HEK293 (cell line): ENCODE results near the gene FLYWCH1.
A peak's percentile ranks its signal among the peaks of the same experiment; 100 is the strongest.

Experiments
- BCL11A ChIP-seq: fragments of 450-650 bp; formaldehyde crosslinking; IDR thresholded peaks from 2 replicates; pipeline ENCODE4 v1.5.1; 2016; ENCODE audit warnings: low read depth, missing biosample characterization, missing genetic modification characterization
- GLIS2 ChIP-seq: fragments of 450-650 bp; formaldehyde crosslinking; IDR thresholded peaks from 2 replicates; pipeline ENCODE4 v1.5.1; 2016; ENCODE audit warnings: missing biosample characterization, missing genetic modification characterization
- HOXC10 ChIP-seq: sonication (generic); formaldehyde crosslinking; IDR thresholded peaks from 2 replicates; pipeline ENCODE4 v1.8.1; 2023; ENCODE audit warnings: mild to moderate bottlenecking, missing genetic modification reagents
- KLF1 ChIP-seq: fragments of 450-650 bp; formaldehyde crosslinking; IDR thresholded peaks from 2 replicates; pipeline ENCODE4 v1.5.1; 2016; ENCODE audit warnings: missing biosample characterization, missing genetic modification characterization
- KLF10 ChIP-seq: fragments of 450-650 bp; IDR thresholded peaks from 2 replicates; pipeline ENCODE4 v1.5.1; 2018; ENCODE audit warnings: missing biosample characterization, mild to moderate bottlenecking, missing genetic modification characterization
- KLF16 ChIP-seq: fragments of 450-650 bp; formaldehyde crosslinking; IDR thresholded peaks from 2 replicates; pipeline ENCODE4 v1.5.1; 2017; ENCODE audit warnings: missing biosample characterization, missing genetic modification characterization
- WT1 ChIP-seq: fragments of 450-650 bp; formaldehyde crosslinking; IDR thresholded peaks from 2 replicates; pipeline ENCODE4 v1.5.1; 2016; ENCODE audit warnings: missing biosample characterization, missing genetic modification characterization
- ZBTB1 ChIP-seq: fragments of 450-650 bp; formaldehyde crosslinking; IDR thresholded peaks from 2 replicates; pipeline ENCODE4 v1.5.1; 2016; ENCODE audit warnings: missing biosample characterization, missing genetic modification characterization
- ZBTB48 ChIP-seq: fragments of 450-650 bp; formaldehyde crosslinking; IDR thresholded peaks from 2 replicates; pipeline ENCODE4 v1.5.1; 2016; ENCODE audit warnings: missing biosample characterization, missing genetic modification characterization
- ZEB2 ChIP-seq: fragments of 450-650 bp; formaldehyde crosslinking; IDR thresholded peaks from 2 replicates; pipeline ENCODE4 v1.5.1; 2016; ENCODE audit warnings: missing biosample characterization, missing genetic modification characterization
- ZIC2 ChIP-seq: fragments of 450-650 bp; formaldehyde crosslinking; IDR thresholded peaks from 2 replicates; pipeline ENCODE4 v1.5.1; 2016; ENCODE audit warnings: missing biosample characterization, missing genetic modification characterization
- ZNF10 ChIP-seq: fragments of 450-650 bp; formaldehyde crosslinking; IDR thresholded peaks from 2 replicates; pipeline ENCODE4 v1.5.1; 2017; ENCODE audit warnings: missing biosample characterization, missing genetic modification characterization
- ZNF184 ChIP-seq: fragments of 450-650 bp; IDR thresholded peaks from 2 replicates; pipeline ENCODE4 v1.5.1; 2018; ENCODE audit warnings: missing biosample characterization, mild to moderate bottlenecking, missing genetic modification characterization
- ZNF202 ChIP-seq: fragments of 450-650 bp; formaldehyde crosslinking; IDR thresholded peaks from 2 replicates; pipeline ENCODE4 v1.5.1; 2016; ENCODE audit warnings: missing biosample characterization, missing genetic modification characterization, borderline replicate concordance
- ZNF223 ChIP-seq: fragments of 450-650 bp; formaldehyde crosslinking; IDR thresholded peaks from 2 replicates; pipeline ENCODE4 v1.5.1; 2016; ENCODE audit warnings: missing biosample characterization, missing genetic modification characterization
- ZNF24 ChIP-seq: fragments of 450-650 bp; formaldehyde crosslinking; IDR thresholded peaks from 2 replicates; pipeline ENCODE4 v1.5.1; 2016; ENCODE audit warnings: missing biosample characterization, missing genetic modification characterization
- ZNF26 ChIP-seq: fragments of 450-650 bp; formaldehyde crosslinking; IDR thresholded peaks from 2 replicates; pipeline ENCODE4 v1.5.1; 2016; ENCODE audit warnings: missing biosample characterization, missing genetic modification characterization
- ZNF292 ChIP-seq: fragments of 450-650 bp; formaldehyde crosslinking; IDR thresholded peaks from 2 replicates; pipeline ENCODE4 v1.5.1; 2016; ENCODE audit warnings: low read depth, missing biosample characterization, missing genetic modification characterization, borderline replicate concordance
- ZNF394 ChIP-seq: fragments of 450-650 bp; formaldehyde crosslinking; IDR thresholded peaks from 2 replicates; pipeline ENCODE4 v1.5.1; 2016; ENCODE audit warnings: missing biosample characterization, missing genetic modification characterization, mild to moderate bottlenecking, moderate library complexity, borderline replicate concordance
- ZNF433 ChIP-seq: fragments of 450-650 bp; formaldehyde crosslinking; IDR thresholded peaks from 2 replicates; pipeline ENCODE4 v1.5.1; 2016; ENCODE audit warnings: missing biosample characterization, missing genetic modification characterization, low read depth
- ZNF473 ChIP-seq: fragments of 450-650 bp; formaldehyde crosslinking; IDR thresholded peaks from 2 replicates; pipeline ENCODE4 v1.5.1; 2017; ENCODE audit warnings: missing biosample characterization, missing genetic modification characterization
- ZNF548 ChIP-seq: fragments of 450-650 bp; formaldehyde crosslinking; IDR thresholded peaks from 2 replicates; pipeline ENCODE4 v1.5.1; 2016; ENCODE audit warnings: missing biosample characterization, missing genetic modification characterization
- ZNF600 ChIP-seq: fragments of 450-650 bp; formaldehyde crosslinking; IDR thresholded peaks from 2 replicates; pipeline ENCODE4 v1.5.1; 2016; ENCODE audit warnings: missing biosample characterization, missing genetic modification characterization
- ZNF621 ChIP-seq: fragments of 450-650 bp; formaldehyde crosslinking; IDR thresholded peaks from 2 replicates; pipeline ENCODE4 v1.5.1; 2017; ENCODE audit warnings: missing biosample characterization, missing genetic modification characterization
- ZNF624 ChIP-seq: fragments of 450-650 bp; formaldehyde crosslinking; IDR thresholded peaks from 2 replicates; pipeline ENCODE4 v1.5.1; 2017; ENCODE audit warnings: missing biosample characterization, missing genetic modification characterization
- ZNF645 ChIP-seq: fragments of 450-650 bp; formaldehyde crosslinking; IDR thresholded peaks from 2 replicates; pipeline ENCODE4; 2016; ENCODE audit warnings: missing biosample characterization, missing genetic modification characterization
- ZNF701 ChIP-seq: fragments of 450-650 bp; formaldehyde crosslinking; IDR thresholded peaks from 2 replicates; pipeline ENCODE4 v1.5.1; 2016; ENCODE audit warnings: missing biosample characterization, missing genetic modification characterization
- ZNF76 ChIP-seq: fragments of 450-650 bp; formaldehyde crosslinking; IDR thresholded peaks from 2 replicates; pipeline ENCODE4; 2016; ENCODE audit warnings: low read depth, missing biosample characterization, missing genetic modification characterization, borderline replicate concordance
- ZNF792 ChIP-seq: fragments of 450-650 bp; formaldehyde crosslinking; IDR thresholded peaks from 2 replicates; pipeline ENCODE4 v1.5.1; 2016; ENCODE audit warnings: missing biosample characterization, missing genetic modification characterization
- ZSCAN16 ChIP-seq: fragments of 450-650 bp; formaldehyde crosslinking; IDR thresholded peaks from 2 replicates; pipeline ENCODE4 v1.5.1; 2016; ENCODE audit warnings: missing biosample characterization, missing genetic modification characterization
- ZSCAN18 ChIP-seq: fragments of 450-650 bp; formaldehyde crosslinking; IDR thresholded peaks from 2 replicates; pipeline ENCODE4 v1.5.1; 2016; ENCODE audit warnings: missing biosample characterization, missing genetic modification characterization
- ZSCAN5A ChIP-seq: fragments of 450-650 bp; formaldehyde crosslinking; IDR thresholded peaks from 2 replicates; pipeline ENCODE4 v1.5.1; 2016; ENCODE audit warnings: missing biosample characterization, missing genetic modification characterization
- TF ChIP-seq, protein P1 (sequence below): fragments of 450-650 bp; formaldehyde crosslinking; IDR thresholded peaks from 2 replicates; pipeline ENCODE4 v1.5.1; 2016; ENCODE audit warnings: missing biosample characterization, missing genetic modification characterization
- TF ChIP-seq, protein P2 (sequence below): fragments of 450-650 bp; formaldehyde crosslinking; IDR thresholded peaks from 2 replicates; pipeline ENCODE4 v1.5.1; 2016; ENCODE audit warnings: missing biosample characterization, missing genetic modification characterization

The FLYWCH1 gene

GRCh38 chr16:2963723-2964474 is 52.2 kb downstream of the FLYWCH1 start, which contains the start of gene KREMEN2 (continued):
- TF ChIP-seq ZNF26 (tag by site-specific recombination) (no peak), ZEB2 (tag by site-specific recombination) (peak; percentile 82), ZNF184 (tag by site-specific recombination) (no peak), KLF1 (tag by site-specific recombination) (peak; percentile 65), ZNF645 (tag by site-specific recombination) (peak; percentile 34; the same call in 1 of the 2 replicates), ZNF621 (tag by site-specific recombination) (no peak), KLF16 (tag by site-specific recombination) (peak; percentile 85), ZSCAN16 (tag by site-specific recombination) (no peak), ZNF433 (tag by site-specific recombination) (no peak), ZNF76 (tag by site-specific recombination) (peak; percentile 61; the same call in 1 of the 2 replicates), ZNF701 (tag by site-specific recombination) (no peak), ZNF223 (tag by site-specific recombination) (no peak), ZSCAN5A (tag by site-specific recombination) (0 out of 2 replicates have a peak, but pooled peaks have one; percentile 57), ZIC2 (tag by site-specific recombination) (peak; percentile 76), ZBTB1 (tag by site-specific recombination) (no peak), ZSCAN18 (0 out of 2 replicates have a peak, but pooled peaks have one; percentile 44), ZNF624 (no peak), ZNF10 (no peak), HOXC10 (CRISPR knock-in tag) (no peak), ZBTB48 (tag by site-specific recombination) (no peak), ZNF292 (no peak), ZNF600 (tag by site-specific recombination) (peak; percentile 58), ZNF24 (tag by site-specific recombination) (peak; percentile 87), BCL11A (tag by site-specific recombination) (peak; percentile 65; the same call in 1 of the 2 replicates), GLIS2 (tag by site-specific recombination) (peak; percentile 77), ZNF394 (tag by site-specific recombination) (no peak; the same call in 1 of the 2 replicates), ZNF473 (tag by site-specific recombination) (no peak), ZNF548 (tag by site-specific recombination) (no peak), WT1 (tag by site-specific recombination) (0 out of 2 replicates have a peak, but pooled peaks have one; percentile 69), ZNF792 (tag by site-specific recombination) (no peak), ZNF202 (no peak), KLF10 (tag by site-specific recombination) (no peak; the same call in 1 of the 2 replicates)
- TF ChIP-seq, protein P1, sequence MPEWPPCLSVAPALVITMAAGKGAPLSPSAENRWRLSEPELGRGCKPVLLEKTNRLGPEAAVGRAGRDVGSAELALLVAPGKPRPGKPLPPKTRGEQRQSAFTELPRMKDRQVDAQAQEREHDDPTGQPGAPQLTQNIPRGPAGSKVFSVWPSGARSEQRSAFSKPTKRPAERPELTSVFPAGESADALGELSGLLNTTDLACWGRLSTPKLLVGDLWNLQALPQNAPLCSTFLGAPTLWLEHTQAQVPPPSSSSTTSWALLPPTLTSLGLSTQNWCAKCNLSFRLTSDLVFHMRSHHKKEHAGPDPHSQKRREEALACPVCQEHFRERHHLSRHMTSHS, result no peak
- TF ChIP-seq, protein P2, sequence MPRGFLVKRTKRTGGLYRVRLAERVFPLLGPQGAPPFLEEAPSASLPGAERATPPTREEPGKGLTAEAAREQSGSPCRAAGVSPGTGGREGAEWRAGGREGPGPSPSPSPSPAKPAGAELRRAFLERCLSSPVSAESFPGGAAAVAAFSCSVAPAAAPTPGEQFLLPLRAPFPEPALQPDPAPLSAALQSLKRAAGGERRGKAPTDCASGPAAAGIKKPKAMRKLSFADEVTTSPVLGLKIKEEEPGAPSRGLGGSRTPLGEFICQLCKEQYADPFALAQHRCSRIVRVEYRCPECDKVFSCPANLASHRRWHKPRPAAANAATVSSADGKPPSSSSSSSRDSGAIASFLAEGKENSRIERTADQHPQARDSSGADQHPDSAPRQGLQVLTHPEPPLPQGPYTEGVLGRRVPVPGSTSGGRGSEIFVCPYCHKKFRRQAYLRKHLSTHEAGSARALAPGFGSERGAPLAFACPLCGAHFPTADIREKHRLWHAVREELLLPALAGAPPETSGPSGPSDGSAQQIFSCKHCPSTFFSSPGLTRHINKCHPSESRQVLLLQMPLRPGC (tag by site-specific recombination), result peak; percentile 72; the same call in 1 of the 2 replicates
